Kidney (tissue), 14 donors: ENCODE measurements around the gene TAX1BP1. TPM values are rescaled to one million over a fixed set of nuclear protein-coding genes. Genes with fewer than 3 reads are reported as not detected.
"Not testable (repeated sequence)": the region's sequence is repeated elsewhere in the genome, so short reads cannot be mapped to it uniquely, and the experiment has no call there.

Source experiments
- DNase-seq, 5 donors: peaks; one replicate each; pipeline ENCODE4 v3.0.0-alpha.2; 2013 to 2020
- FAIRE-seq: peaks from 2 replicates; lab custom pipeline; 2012; peaks lifted over from hg19 to GRCh38; lab: Jason Lieb, UNC
- H3K27ac ChIP-seq, 2 donors: one replicate each; pipeline ENCODE4 v1.7.0; 2013; ENCODE audit warnings: low read depth in 2 of 2, low read length in 2 of 2, inconsistent platforms in 1 of 2
- H3K27me3 ChIP-seq: one replicate; pipeline ENCODE4 v1.7.1; 2013; ENCODE audit warnings: low read length, inconsistent platforms; ENCODE audit not compliant: control insufficient read depth, insufficient read depth
- H3K36me3 ChIP-seq, 3 donors: one replicate each; pipeline versions ENCODE4 v1.7.0 to v1.7.1; 2013; ENCODE audit warnings: low read length in 3 of 3, control low read depth in 1 of 3, inconsistent platforms in 1 of 3; ENCODE audit not compliant: insufficient read depth in 3 of 3, control insufficient read depth in 2 of 3
- H3K4me1 ChIP-seq, 3 donors: one replicate each; pipeline versions ENCODE4 v1.7.0 to v1.7.1; 2013; ENCODE audit warnings: low read length in 3 of 3, inconsistent platforms in 1 of 3, low read depth in 1 of 3; ENCODE audit not compliant: control insufficient read depth in 2 of 3, insufficient read depth in 2 of 3
- H3K4me3 ChIP-seq, 3 donors: one replicate each; pipeline versions ENCODE4 v1.7.0 to v1.8.1; 2013; ENCODE audit warnings: low read length in 3 of 3, control low read depth in 1 of 3, inconsistent platforms in 1 of 3
- H3K9ac ChIP-seq, 3 donors: one replicate each; pipeline versions ENCODE4 v1.7.0 to v1.7.1; 2013; ENCODE audit warnings: low read length in 3 of 3, control low read depth in 1 of 3, inconsistent platforms in 1 of 3
- H3K9me3 ChIP-seq, 3 donors: one replicate each; pipeline versions ENCODE4 v1.7.0 to v1.7.1; 2013; ENCODE audit warnings: low read length in 3 of 3, control low read depth in 1 of 3, inconsistent platforms in 1 of 3; ENCODE audit not compliant: control insufficient read depth in 2 of 3, insufficient read depth in 1 of 3
- intact Hi-C: fragments of 100-400 bp; cut with DNase I; formaldehyde crosslinking; loops from one replicate; pipeline ENCODE4 v1.11.1; 2022
- polyA plus RNA-seq: library from polyadenylated mRNA; stranded (reverse); fragments of 350-450 nt; fragmentation: Illumina TruSeq; extraction: RNeasy Lipid Tissue Mini Kit (QIAGEN cat#74804); gene quantifications from one replicate; pipeline ENCODE4 v1.2.3, GENCODE V29; 2014; ENCODE audit warnings: low read depth, low replicate concordance; ENCODE audit not compliant: insufficient read depth
- total RNA-seq: library from RNA; stranded (reverse); fragmentation: NEBNext Ultra II Directional; extraction: Animal tissue kit (Norgen Biotek cat#: 25700); gene quantifications from one replicate; pipeline ENCODE4 v1.2.1, GENCODE V29; 2021
- TF ChIP-seq, protein P1 (sequence below): IDR thresholded peaks from 3 replicates; pipeline ENCODE4 v1.5.1; 2012; ENCODE audit warnings: mild to moderate bottlenecking, moderate library complexity, borderline replicate concordance; ENCODE audit not compliant: insufficient read depth; ENCODE audit errors: extremely low read depth
- donor health status: control.
- donor health status: control.
- donor health status: control.
- donor health status: control.
- donor health status: control.
- donor health status: DM: yes; HTN: yes; CAD: no.
- donor health status: Normal renal cell carcinoma (clear cell type).

Gene TAX1BP1
- total and polyA plus RNA-seq, 2 donors from 2014 or later, result 88.4 to 113 TPM

DNA sequence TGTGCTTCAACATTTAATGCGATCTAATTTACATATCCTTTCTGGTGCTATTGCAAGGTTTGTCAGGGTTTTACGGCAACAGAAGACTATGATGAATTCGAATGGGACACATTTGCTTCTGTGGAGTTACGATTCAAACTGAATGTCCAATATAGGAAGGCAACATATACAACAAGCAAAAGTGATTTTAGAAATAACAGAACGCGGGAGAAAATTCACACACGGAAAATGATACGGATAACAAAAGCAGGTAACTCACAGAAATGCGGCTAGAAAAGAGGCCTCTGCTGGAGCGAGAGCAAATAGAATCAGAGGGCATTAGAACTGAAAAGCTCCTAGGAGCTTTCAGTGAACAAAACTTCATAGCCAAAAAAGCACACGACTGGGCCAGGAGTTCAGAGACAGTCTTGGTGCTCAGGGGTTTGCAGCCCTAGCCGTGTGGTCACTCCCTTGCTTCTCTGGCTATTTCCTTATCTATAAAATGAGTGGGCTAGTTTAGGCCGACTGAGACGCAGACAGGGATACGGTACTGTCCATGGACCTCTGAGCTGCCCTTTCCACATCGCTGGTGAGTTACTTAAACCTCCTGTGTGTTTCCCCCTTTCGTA lies 557 bp upstream of the TAX1BP1 start:
- peak in 1 of 5 donors; percentile 36 for DNase-seq
- no peaks in the 10 kb centered on the region for H3K36me3 ChIP-seq
- no peaks in the 10 kb centered on the region for H3K27me3 ChIP-seq
- H3K4me1 ChIP-seq, result peaks cover 0 to 6% (median 5%) of the 10 kb centered on the region in 3 donors
- H3K9ac ChIP-seq, result peak overlapping the region; percentile 88 to 99 (median 96)
- peak overlapping the region; percentile 92 to 96 (median 93) for H3K4me3 ChIP-seq
- no peak for FAIRE-seq
- no peaks in the 10 kb centered on the region for H3K9me3 ChIP-seq
- TF ChIP-seq, protein P1, sequence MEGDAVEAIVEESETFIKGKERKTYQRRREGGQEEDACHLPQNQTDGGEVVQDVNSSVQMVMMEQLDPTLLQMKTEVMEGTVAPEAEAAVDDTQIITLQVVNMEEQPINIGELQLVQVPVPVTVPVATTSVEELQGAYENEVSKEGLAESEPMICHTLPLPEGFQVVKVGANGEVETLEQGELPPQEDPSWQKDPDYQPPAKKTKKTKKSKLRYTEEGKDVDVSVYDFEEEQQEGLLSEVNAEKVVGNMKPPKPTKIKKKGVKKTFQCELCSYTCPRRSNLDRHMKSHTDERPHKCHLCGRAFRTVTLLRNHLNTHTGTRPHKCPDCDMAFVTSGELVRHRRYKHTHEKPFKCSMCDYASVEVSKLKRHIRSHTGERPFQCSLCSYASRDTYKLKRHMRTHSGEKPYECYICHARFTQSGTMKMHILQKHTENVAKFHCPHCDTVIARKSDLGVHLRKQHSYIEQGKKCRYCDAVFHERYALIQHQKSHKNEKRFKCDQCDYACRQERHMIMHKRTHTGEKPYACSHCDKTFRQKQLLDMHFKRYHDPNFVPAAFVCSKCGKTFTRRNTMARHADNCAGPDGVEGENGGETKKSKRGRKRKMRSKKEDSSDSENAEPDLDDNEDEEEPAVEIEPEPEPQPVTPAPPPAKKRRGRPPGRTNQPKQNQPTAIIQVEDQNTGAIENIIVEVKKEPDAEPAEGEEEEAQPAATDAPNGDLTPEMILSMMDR, result no peak
- intact Hi-C loops, result no loop called here
- H3K27ac ChIP-seq, result peak overlapping the region; percentile 97 to 99

DNA sequence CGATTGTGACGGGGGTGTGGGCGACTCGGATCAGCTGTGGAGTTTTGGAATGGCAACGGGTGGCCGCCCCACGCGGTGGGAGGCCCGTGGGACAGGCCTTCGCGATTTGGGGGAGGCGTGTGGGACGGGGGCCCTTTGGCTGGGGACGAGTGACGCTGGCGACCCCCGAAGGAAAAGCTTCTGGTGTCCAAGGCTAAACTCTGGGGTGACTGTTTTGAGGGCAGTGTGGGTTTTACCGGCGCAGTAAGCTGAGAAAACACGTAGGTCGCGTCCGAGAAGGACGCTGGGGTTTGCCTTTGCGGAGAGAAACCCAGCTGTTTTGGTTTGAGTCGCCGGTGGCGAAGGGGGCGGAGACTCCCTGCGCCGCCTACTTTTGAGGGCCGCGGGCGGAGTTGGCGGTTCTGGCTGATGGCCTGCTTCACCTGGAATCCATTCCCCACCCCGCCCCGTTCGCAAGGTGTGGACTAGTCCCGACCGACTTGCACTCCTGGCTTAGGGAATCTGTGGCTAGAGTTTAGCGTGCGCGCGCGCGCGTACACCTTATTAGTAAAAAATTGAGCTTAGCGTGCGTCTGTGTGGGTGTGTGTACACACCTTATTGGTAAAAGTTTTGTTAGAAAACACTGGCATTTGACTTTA lies 606 bp downstream of the TAX1BP1 start:
- Histone ChIP-seq H3K9ac (peak overlapping the region; percentile 96 to 99 (median 96)), H3K27me3 (no peaks in the 10 kb centered on the region), H3K4me3 (peak overlapping the region; percentile 92 to 96 (median 93)), H3K27ac (peak overlapping the region; percentile 97 to 99), H3K9me3 (no peaks in the 10 kb centered on the region), H3K36me3 (no peaks in the 10 kb centered on the region), H3K4me1 (peaks cover 4 to 13% (median 8%) of the 10 kb centered on the region in 3 donors)
- intact Hi-C loops, result no loop called here
- no peak for FAIRE-seq
- DNase-seq, result peak; percentile 92 to 96 (median 95)
- TF ChIP-seq, protein P1, result no peak

DNA sequence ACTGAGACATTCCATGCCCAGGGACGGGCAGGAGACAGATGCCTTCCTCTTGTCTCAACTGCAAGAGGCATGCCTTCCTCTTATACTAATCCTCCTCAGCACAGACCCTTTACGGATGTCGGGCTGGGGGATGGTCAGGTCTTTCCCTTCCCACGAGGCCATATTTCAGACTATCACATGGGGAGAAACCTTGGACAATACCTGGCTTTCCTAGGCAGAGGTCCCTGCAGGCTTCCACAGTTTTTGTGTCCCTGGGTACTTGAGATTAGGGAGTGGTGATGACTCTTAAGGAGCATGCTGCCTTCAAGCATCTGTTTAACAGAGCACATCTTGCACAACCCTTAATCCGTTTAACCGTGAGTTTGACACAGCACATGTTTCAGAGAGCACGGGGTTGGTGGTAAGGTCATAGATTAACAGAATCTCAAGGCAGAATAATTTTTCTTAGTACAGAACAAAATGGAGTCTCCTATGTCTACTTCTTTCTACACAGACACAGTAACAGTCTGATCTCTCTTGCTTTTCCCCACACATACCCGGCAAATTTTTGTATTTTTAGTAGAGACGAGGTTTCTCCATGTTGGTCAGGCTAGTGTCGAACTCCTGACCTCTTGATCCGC lies 2.2 kb downstream of the TAX1BP1 start:
- intact Hi-C loops, H3K9me3 ChIP-seq, FAIRE-seq, H3K36me3 ChIP-seq, H3K9ac ChIP-seq, H3K4me3 ChIP-seq, H3K27ac ChIP-seq, H3K27me3 ChIP-seq, DNase-seq: not testable (repeated sequence)
- peaks cover 4 to 20% (median 12%) of the 10 kb centered on the region in 3 donors for H3K4me1 ChIP-seq

DNA sequence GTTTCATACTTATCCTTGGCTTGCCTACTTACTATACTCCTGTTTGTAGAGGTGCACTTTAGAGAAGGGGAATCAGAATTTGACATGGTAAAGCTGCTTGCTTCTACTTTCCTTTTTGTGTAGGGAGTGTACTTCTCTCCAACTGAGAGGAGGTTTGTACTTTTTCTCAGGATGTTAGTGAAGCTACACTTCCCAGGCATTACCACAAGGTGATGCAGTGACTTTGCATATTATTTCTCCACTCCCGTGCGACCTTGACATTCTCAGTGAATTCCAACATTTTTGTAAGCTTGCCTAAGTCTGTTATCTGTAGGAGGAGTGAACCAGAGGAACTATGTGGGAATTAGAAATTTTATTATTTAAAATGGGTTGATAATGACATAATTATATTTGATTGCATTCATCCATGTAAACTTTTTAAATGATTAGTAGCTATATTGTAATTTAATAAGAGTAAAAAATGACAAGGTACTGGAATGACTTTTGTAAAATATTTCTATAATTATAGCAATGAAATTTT lies 5.2 kb downstream of the TAX1BP1 start:
- peak overlapping the region in 1 of 3 donors; percentile 63 for H3K9ac ChIP-seq
- DNase-seq (peak in 3 of 5 donors; percentile 22 to 83 (median 80)), FAIRE-seq (no peak)
- H3K27me3 ChIP-seq, result no peaks in the 10 kb centered on the region
- peaks cover 0 to 7% (median 4%) of the 10 kb centered on the region in 3 donors for H3K36me3 ChIP-seq
- intact Hi-C loops, result no loop called here
- no peaks in the 10 kb centered on the region for H3K9me3 ChIP-seq
- TF ChIP-seq, protein P1, result peak; percentile 48
- H3K27ac ChIP-seq, result peak overlapping the region; percentile 15 to 26
- H3K4me3 ChIP-seq, result no peak overlapping the region
- peaks cover 4 to 22% (median 9%) of the 10 kb centered on the region in 3 donors for H3K4me1 ChIP-seq
